Measurements from ENCODE around the gene SLC30A1.

- TF ChIP-seq EZH2 (IDR thresholded peaks at IDR 0.05; ENCODE audit: low read depth, low read length, severe bottlenecking) (no peak), NANOG (IDR thresholded peaks at IDR 0.05; ENCODE audit: insufficient read depth, low read depth, low read length, poor library complexity, severe bottlenecking) (no peak), TBP (IDR thresholded peaks at IDR 0.05; ENCODE audit: low read depth, low read length) (no peak)
- TF ChIP-seq, protein P1, sequence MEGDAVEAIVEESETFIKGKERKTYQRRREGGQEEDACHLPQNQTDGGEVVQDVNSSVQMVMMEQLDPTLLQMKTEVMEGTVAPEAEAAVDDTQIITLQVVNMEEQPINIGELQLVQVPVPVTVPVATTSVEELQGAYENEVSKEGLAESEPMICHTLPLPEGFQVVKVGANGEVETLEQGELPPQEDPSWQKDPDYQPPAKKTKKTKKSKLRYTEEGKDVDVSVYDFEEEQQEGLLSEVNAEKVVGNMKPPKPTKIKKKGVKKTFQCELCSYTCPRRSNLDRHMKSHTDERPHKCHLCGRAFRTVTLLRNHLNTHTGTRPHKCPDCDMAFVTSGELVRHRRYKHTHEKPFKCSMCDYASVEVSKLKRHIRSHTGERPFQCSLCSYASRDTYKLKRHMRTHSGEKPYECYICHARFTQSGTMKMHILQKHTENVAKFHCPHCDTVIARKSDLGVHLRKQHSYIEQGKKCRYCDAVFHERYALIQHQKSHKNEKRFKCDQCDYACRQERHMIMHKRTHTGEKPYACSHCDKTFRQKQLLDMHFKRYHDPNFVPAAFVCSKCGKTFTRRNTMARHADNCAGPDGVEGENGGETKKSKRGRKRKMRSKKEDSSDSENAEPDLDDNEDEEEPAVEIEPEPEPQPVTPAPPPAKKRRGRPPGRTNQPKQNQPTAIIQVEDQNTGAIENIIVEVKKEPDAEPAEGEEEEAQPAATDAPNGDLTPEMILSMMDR (IDR thresholded peaks at IDR 0.05; ENCODE audit: control extremely low read depth in 1 of 3, insufficient read depth in 1 of 3, low read depth in 1 of 3, low read length in 3 of 3) = no peak
Measured at GRCh38 chr1:211538287-211538686, 40.7 kb downstream of the SLC30A1 start.
